IMR-90 (cell line): ENCODE measurements around the gene SNCG. TPM values are rescaled to one million over a fixed set of nuclear protein-coding genes. Genes with fewer than 3 reads are reported as not detected.

Experiments
- ATAC-seq: fragments of 200-7000 bp; cut with Tn5 transposase; 2 replicates; pipeline ENCODE4 v1.9.1; 2020; ENCODE audit warnings: low read depth, mild to moderate bottlenecking, moderate library complexity
- BruUV-seq: library from RNA; stranded (reverse); fragments of 400-500 nt; replicated peaks from 2 replicates; lab custom pipeline; 2021; lab: Mats Ljungman, UMichigan
- CTCF ChIA-PET: fragments of 300-600 bp; formaldehyde crosslinking; extraction: SDS; loops from one replicate; lab custom pipeline; 2021; ENCODE audit warnings: antibody characterized with exemption; lab: Yijun Ruan, JAX
- POLR2A ChIA-PET: fragments of 300-600 bp; sonication (Branson Sonifier 250); formaldehyde crosslinking; loops from one replicate; lab custom pipeline; 2022; ENCODE audit warnings: antibody characterized with exemption; ENCODE audit not compliant: unreplicated experiment; lab: Charles Lee
- DNase-seq: peaks from one replicate; pipeline ENCODE4 v3.0.0; 2013
- H2AFZ ChIP-seq: replicated peaks from 2 replicates; pipeline ENCODE3; 2013; ENCODE audit warnings: low read length, mild to moderate bottlenecking; ENCODE audit not compliant: poor library complexity
- H2AK5ac ChIP-seq: 2 replicates; pipeline ENCODE4 v1.6.1; 2013; ENCODE audit warnings: low read depth, low read length, inconsistent platforms
- H2AK9ac ChIP-seq: replicated peaks from 2 replicates; pipeline ENCODE3; 2013; ENCODE audit warnings: mild to moderate bottlenecking, low read depth, low read length, moderate library complexity; ENCODE audit not compliant: poor library complexity
- H2BK120ac ChIP-seq: 2 replicates; pipeline ENCODE4 v1.6.1; 2013; ENCODE audit warnings: low read depth, low read length, inconsistent platforms
- H2BK15ac ChIP-seq: 3 replicates; pipeline ENCODE4 v1.6.1; 2013; ENCODE audit warnings: low read depth, low read length, inconsistent platforms
- H2BK20ac ChIP-seq: 2 replicates; pipeline ENCODE4 v1.6.1; 2013; ENCODE audit warnings: low read depth, mild to moderate bottlenecking, inconsistent platforms, low read length, moderate library complexity
- H2BK5ac ChIP-seq: 2 replicates; pipeline ENCODE4 v1.6.1; 2013; ENCODE audit warnings: mild to moderate bottlenecking, low read depth, low read length, inconsistent platforms; ENCODE audit not compliant: poor library complexity, severe bottlenecking
- H3K14ac ChIP-seq: replicated peaks from 2 replicates; pipeline ENCODE4 v1.6.1; 2013; ENCODE audit warnings: low read depth, low read length, inconsistent platforms
- H3K18ac ChIP-seq: 2 replicates; pipeline ENCODE4 v1.6.1; 2013; ENCODE audit warnings: low read depth, low read length, control low read depth
- H3K23ac ChIP-seq: 2 replicates; pipeline ENCODE4 v1.6.1; 2013; ENCODE audit warnings: low read depth, low read length, inconsistent platforms
- H3K27ac ChIP-seq: 2 replicates; pipeline ENCODE4 v1.5.1; 2013; ENCODE audit warnings: mild to moderate bottlenecking, control low read depth, low read length; ENCODE audit not compliant: insufficient read depth
- H3K27me3 ChIP-seq: 2 replicates; pipeline ENCODE4 v1.6.1; 2013; ENCODE audit warnings: low read length; ENCODE audit not compliant: control insufficient read depth, insufficient read depth
- H3K36me3 ChIP-seq: 2 replicates; pipeline ENCODE4 v1.6.1; 2013; ENCODE audit warnings: low read length, mixed read lengths; ENCODE audit not compliant: control insufficient read depth, insufficient read depth
- H3K4ac ChIP-seq: 2 replicates; pipeline ENCODE4 v1.6.1; 2013; ENCODE audit warnings: low read depth, low read length, inconsistent platforms
- H3K4me1 ChIP-seq: 2 replicates; pipeline ENCODE4 v1.6.1; 2013; ENCODE audit warnings: low read length, mixed read lengths; ENCODE audit not compliant: control insufficient read depth, insufficient read depth
- H3K4me2 ChIP-seq: 2 replicates; pipeline ENCODE4 v1.6.1; 2013; ENCODE audit warnings: low read depth, mild to moderate bottlenecking, control low read depth, low read length, moderate library complexity
- H3K4me3 ChIP-seq: 2 replicates; pipeline ENCODE4 v1.5.1; 2013; ENCODE audit warnings: low read depth, mild to moderate bottlenecking, control low read depth, low read length, moderate library complexity; ENCODE audit not compliant: insufficient read depth
- H3K56ac ChIP-seq: 2 replicates; pipeline ENCODE4 v1.6.1; 2013; ENCODE audit warnings: low read length, inconsistent platforms; ENCODE audit not compliant: insufficient read depth; ENCODE audit errors: extremely low read depth
- H3K79me1 ChIP-seq, 2 experiments: 2 replicates each; pipeline ENCODE4 v1.6.1; 2013; ENCODE audit warnings: low read length in 2 of 2, inconsistent platforms in 1 of 2, low read depth in 1 of 2
- H3K9ac ChIP-seq: 2 replicates; pipeline ENCODE4 v1.6.1; 2013; ENCODE audit warnings: low read depth, low read length, control low read depth
- H3K9me1 ChIP-seq: 2 replicates; pipeline ENCODE4 v1.6.1; 2013; ENCODE audit warnings: low read length, inconsistent platforms; ENCODE audit not compliant: insufficient read depth
- H3K9me3 ChIP-seq: 2 replicates; pipeline ENCODE4 v1.6.1; 2013; ENCODE audit warnings: low read length; ENCODE audit not compliant: control insufficient read depth, insufficient read depth
- H4K20me1 ChIP-seq: 2 replicates; pipeline ENCODE4 v1.6.1; 2013; ENCODE audit warnings: low read length, inconsistent platforms; ENCODE audit not compliant: insufficient read depth
- H4K5ac ChIP-seq: 2 replicates; pipeline ENCODE4 v1.6.1; 2013; ENCODE audit warnings: mild to moderate bottlenecking, low read depth, low read length, control low read depth
- H4K8ac ChIP-seq, 2 experiments: 2 replicates each; pipeline ENCODE4 v1.6.1; 2013; ENCODE audit warnings: low read depth in 2 of 2, low read length in 2 of 2, control low read depth in 1 of 2, inconsistent platforms in 1 of 2
- H4K91ac ChIP-seq: 2 replicates; pipeline ENCODE4 v1.6.1; 2013; ENCODE audit warnings: low read depth, low read length, inconsistent platforms; ENCODE audit not compliant: insufficient read depth
- BHLHE40 ChIP-seq: fragments of 150-350 bp; IDR thresholded peaks from 2 replicates; pipeline ENCODE4 v1.6.1; 2016; ENCODE audit warnings: mild to moderate bottlenecking, low read depth, low read length
- CHD1 ChIP-seq: IDR thresholded peaks from 2 replicates; pipeline ENCODE4 v1.6.1; 2012; ENCODE audit warnings: low read depth, low read length, improper control_type of control experiment
- FOS ChIP-seq: fragments of 150-350 bp; IDR thresholded peaks from 2 replicates; pipeline ENCODE4 v1.6.1; 2016; ENCODE audit warnings: low read depth, low read length
- MAZ ChIP-seq: IDR thresholded peaks from 2 replicates; pipeline ENCODE4 v1.6.1; 2012; ENCODE audit warnings: low read depth, mild to moderate bottlenecking, low read length, improper control_type of control experiment, moderate library complexity, borderline replicate concordance
- NFE2L2 ChIP-seq: fragments of 150-350 bp; IDR thresholded peaks from 2 replicates; pipeline ENCODE4 v1.6.1; 2016; ENCODE audit warnings: low read depth, mild to moderate bottlenecking, low read length
- POLR2A ChIP-seq: IDR thresholded peaks from 2 replicates; pipeline ENCODE4 v1.6.1; 2012; ENCODE audit warnings: mild to moderate bottlenecking, low read depth, low read length
- RAD21 ChIP-seq: IDR thresholded peaks from 2 replicates; pipeline ENCODE4 v1.6.1; 2012; ENCODE audit warnings: low read length, improper control_type of control experiment
- SMC3 ChIP-seq: fragments of 150-350 bp; IDR thresholded peaks from 2 replicates; pipeline ENCODE4 v1.6.1; 2016; ENCODE audit warnings: low read depth, mild to moderate bottlenecking, antibody characterized with exemption, low read length, moderate library complexity
- WGBS, 2 experiments: methylation state at CpG; one replicate each; pipeline versions ENCODE4 v1.1.5 to v1.1.7; 2013; ENCODE audit warnings: missing lambda C conversion rate in 2 of 2; ENCODE audit not compliant: insufficient read length in 1 of 2; ENCODE audit errors: extremely low coverage in 2 of 2; 5-methylcytosine and 5-hydroxymethylcytosine counted together
- dilution Hi-C: fragments of 300-500 bp; cut with HindIII; formaldehyde crosslinking; loops from one replicate; pipeline ENCODE4 v1.14.3; 2018; ENCODE audit warnings: low sequenced_read_pairs; ENCODE audit not compliant: unreplicated experiment
- in situ Hi-C: fragments of 300-500 bp; cut with MboI; formaldehyde crosslinking; loops from 3 replicates; pipeline ENCODE4 v1.14.3; 2019; ENCODE audit warnings: low sequenced_read_pairs, inconsistent platforms, mixed read lengths
- intact Hi-C: fragments of 100-400 bp; cut with micrococcal nuclease; formaldehyde crosslinking; loops from 2 replicates; pipeline ENCODE4 v1.10.0; 2022
- polyA plus RNA-seq, 3 experiments: library from polyadenylated mRNA; depleted of rRNA; stranded (reverse); fragments of >200 nt; gene quantifications; 2 replicates each; pipeline ENCODE4 v1.2.3, GENCODE V29; 2012; ENCODE audit warnings: low replicate concordance in 1 of 3
- total RNA-seq: library from RNA; depleted of rRNA; stranded (reverse); fragments of >200 nt; gene quantifications from 2 replicates; pipeline ENCODE4 v1.2.3, GENCODE V29; 2012
- TF ChIP-seq, protein P1 (sequence below): fragments of 150-350 bp; IDR thresholded peaks from 2 replicates; pipeline ENCODE4 v1.6.1; 2017; ENCODE audit warnings: mild to moderate bottlenecking, antibody characterized with exemption, low read length, low read depth
- TF ChIP-seq, protein P2 (sequence below): fragments of 150-350 bp; IDR thresholded peaks from 2 replicates; pipeline ENCODE4 v1.6.1; 2016; ENCODE audit warnings: low read depth, mild to moderate bottlenecking, low read length, moderate library complexity, borderline replicate concordance

SNCG gene
- total and polyA plus RNA-seq, 2 of the 4 experiments (the other 2 are of a cell fraction) = 10.6 to 19.0 TPM

DNA sequence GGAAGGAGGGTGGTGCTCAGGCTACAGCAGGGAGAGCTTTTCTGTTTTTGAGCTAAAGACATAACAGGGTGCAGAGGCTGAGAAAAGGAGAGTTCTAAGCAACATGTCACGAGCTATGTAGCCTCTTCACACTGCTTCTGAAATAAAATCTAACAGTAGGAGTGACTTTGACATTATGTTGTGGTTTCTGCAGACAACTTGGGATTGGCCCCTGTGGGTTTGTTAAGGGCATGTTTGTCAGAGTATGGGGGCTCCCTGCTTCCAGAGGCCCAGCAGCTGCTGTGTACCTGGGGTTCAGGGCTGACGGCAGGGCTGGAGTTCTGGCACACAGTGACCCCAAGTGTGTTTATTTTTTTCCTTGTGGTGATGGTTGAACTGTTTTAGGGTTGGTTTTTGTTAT lies 25.7 kb upstream of the SNCG start:
- H2BK5ac ChIP-seq = no peak overlapping the region
- no peak overlapping the region for H2BK15ac ChIP-seq
- ChIA-PET CTCF (interaction anchor here (1.7 kb wide), 1 partner anchor 34 kb away, joined by 4 read pairs; no protein-coding TSS in a partner anchor), POLR2A (no interaction called here)
- H3K14ac ChIP-seq = no peak overlapping the region; the same call in 1 of the 2 replicates
- intact Hi-C loops = no loop called here
- no peaks in the 10 kb centered on the region for H4K20me1 ChIP-seq
- in situ Hi-C loops = no loop called here
- no peak overlapping the region for H3K4me3 ChIP-seq
- no peak overlapping the region; the same call in 1 of the 2 replicates for H3K23ac ChIP-seq
- H2BK120ac ChIP-seq = no peak overlapping the region
- peaks cover 5% of the 10 kb centered on the region for H3K4me1 ChIP-seq
- BruUV-seq = no TSS peak
- H2AK9ac ChIP-seq = peak overlapping the region; percentile 70
- no peak overlapping the region for H3K56ac ChIP-seq
- peaks cover 24% of the 10 kb centered on the region for H3K9me1 ChIP-seq
- dilution Hi-C loops = no loop called here
- no peak overlapping the region for H4K8ac ChIP-seq
- H3K4me2 ChIP-seq = no peak overlapping the region
- H3K9ac ChIP-seq = no peak overlapping the region
- no peak for DNase-seq
- TF ChIP-seq, protein P1, sequence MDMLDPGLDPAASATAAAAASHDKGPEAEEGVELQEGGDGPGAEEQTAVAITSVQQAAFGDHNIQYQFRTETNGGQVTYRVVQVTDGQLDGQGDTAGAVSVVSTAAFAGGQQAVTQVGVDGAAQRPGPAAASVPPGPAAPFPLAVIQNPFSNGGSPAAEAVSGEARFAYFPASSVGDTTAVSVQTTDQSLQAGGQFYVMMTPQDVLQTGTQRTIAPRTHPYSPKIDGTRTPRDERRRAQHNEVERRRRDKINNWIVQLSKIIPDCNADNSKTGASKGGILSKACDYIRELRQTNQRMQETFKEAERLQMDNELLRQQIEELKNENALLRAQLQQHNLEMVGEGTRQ = no peak
- no peak for TF ChIP-seq FOS
- TF ChIP-seq MAZ = no peak
- TF ChIP-seq BHLHE40 = no peak
- TF ChIP-seq NFE2L2 = no peak
- TF ChIP-seq RAD21 = no peak
- TF ChIP-seq POLR2A = no peak
- no peak for TF ChIP-seq SMC3
- TF ChIP-seq, protein P2, sequence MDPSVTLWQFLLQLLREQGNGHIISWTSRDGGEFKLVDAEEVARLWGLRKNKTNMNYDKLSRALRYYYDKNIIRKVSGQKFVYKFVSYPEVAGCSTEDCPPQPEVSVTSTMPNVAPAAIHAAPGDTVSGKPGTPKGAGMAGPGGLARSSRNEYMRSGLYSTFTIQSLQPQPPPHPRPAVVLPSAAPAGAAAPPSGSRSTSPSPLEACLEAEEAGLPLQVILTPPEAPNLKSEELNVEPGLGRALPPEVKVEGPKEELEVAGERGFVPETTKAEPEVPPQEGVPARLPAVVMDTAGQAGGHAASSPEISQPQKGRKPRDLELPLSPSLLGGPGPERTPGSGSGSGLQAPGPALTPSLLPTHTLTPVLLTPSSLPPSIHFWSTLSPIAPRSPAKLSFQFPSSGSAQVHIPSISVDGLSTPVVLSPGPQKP = no peak
- no peak for TF ChIP-seq CHD1
- 0 out of 2 replicates have a peak overlapping the region, but pooled peaks have one; percentile 46 for H2AK5ac ChIP-seq
- H2AFZ ChIP-seq = no peak overlapping the region
- H3K9me3 ChIP-seq = no peaks in the 10 kb centered on the region
- no peak for ATAC-seq
- no peak overlapping the region; the same call in 1 of the 2 replicates for H4K91ac ChIP-seq
- WGBS, 2 experiments = no CpG with 5 or more reads among the region's 2 CpGs
- H3K27me3 ChIP-seq = no peaks in the 10 kb centered on the region
- no peak overlapping the region for H3K4ac ChIP-seq
- H2BK20ac ChIP-seq = no peak overlapping the region
- no peak overlapping the region for H3K18ac ChIP-seq
- H3K36me3 ChIP-seq = peaks cover 11% of the 10 kb centered on the region
- H3K27ac ChIP-seq = no peak overlapping the region
- H3K79me1 ChIP-seq = no peaks in the 10 kb centered on the region; a peak in 1 of 4 replicates
- no peak overlapping the region for H4K5ac ChIP-seq
